HepG2 (cell line): Measurements from ENCODE around the gene CRADD. TPM values are rescaled to one million over a fixed set of nuclear protein-coding genes. Genes with fewer than 3 reads are reported as not detected.
A peak's percentile ranks its signal among the peaks of the same experiment; 100 is the strongest.

ENCODE experiments used
- ELF4 ChIP-seq: sonication (generic); formaldehyde crosslinking; IDR thresholded peaks from 2 replicates; pipeline ENCODE4 v1.5.0; 2020; ENCODE audit warnings: missing genetic modification reagents, mild to moderate bottlenecking, moderate library complexity, borderline replicate concordance
- FOXJ3 ChIP-seq: sonication (generic); formaldehyde crosslinking; IDR thresholded peaks from 2 replicates; pipeline ENCODE4 v1.4.0; 2020; ENCODE audit warnings: missing genetic modification reagents, mild to moderate bottlenecking, borderline replicate concordance
- GABPA ChIP-seq, 2 experiments: IDR thresholded peaks; 2 replicates each; pipeline ENCODE4 v1.6.1; 2011 to 2016; ENCODE audit warnings: low read depth in 2 of 2, low read length in 1 of 2, missing biosample characterization in 1 of 2, missing genetic modification characterization in 1 of 2
- JUND ChIP-seq: sonication (generic); formaldehyde crosslinking; IDR thresholded peaks from 2 replicates; pipeline ENCODE4 v1.8.0; 2022; ENCODE audit warnings: mild to moderate bottlenecking, missing genetic modification reagents
- KDM6A ChIP-seq: IDR thresholded peaks from 2 replicates; pipeline ENCODE4 v1.6.1; 2016; ENCODE audit warnings: low read depth
- POGZ ChIP-seq: sonication (generic); formaldehyde crosslinking; IDR thresholded peaks from 2 replicates; pipeline ENCODE4 v1.4.0; 2020; ENCODE audit warnings: mild to moderate bottlenecking, missing genetic modification reagents
- TRAFD1 ChIP-seq: sonication (generic); formaldehyde crosslinking; IDR thresholded peaks from 2 replicates; pipeline ENCODE4 v1.5.1; 2020; ENCODE audit warnings: missing genetic modification reagents, mild to moderate bottlenecking, borderline replicate concordance
- ZNF124 ChIP-seq: sonication (generic); formaldehyde crosslinking; IDR thresholded peaks from 2 replicates; pipeline ENCODE4 v1.4.0; 2020; ENCODE audit warnings: missing genetic modification reagents
- ZNF18 ChIP-seq: sonication (generic); formaldehyde crosslinking; IDR thresholded peaks from 2 replicates; pipeline ENCODE4 v1.8.0; 2022; ENCODE audit warnings: mild to moderate bottlenecking, missing genetic modification reagents; ENCODE audit not compliant: insufficient replicate concordance
- ZNF367 ChIP-seq: sonication (generic); formaldehyde crosslinking; IDR thresholded peaks from 2 replicates; pipeline ENCODE4 v1.4.0; 2020; ENCODE audit warnings: missing genetic modification reagents, borderline replicate concordance
- ZNF574 ChIP-seq: sonication (generic); formaldehyde crosslinking; IDR thresholded peaks from 2 replicates; pipeline ENCODE4 v1.4.0; 2020; ENCODE audit warnings: missing genetic modification reagents
- polyA plus RNA-seq, 8 experiments: library from polyadenylated mRNA; depleted of rRNA in 3 of 8; stranded (reverse) in 7 of 8; unstranded in 1 of 8; fragments of >200 nt; fragmentation: Illumina TruSeq in 4 of 8; extraction: Trizol in 4 of 8; gene quantifications; 2 replicates each; pipeline versions ENCODE4 v1.2.1 to v1.2.3, GENCODE V29; 2011 to 2016; ENCODE audit warnings: low read depth in 4 of 8, missing spikeins in 1 of 8, mixed read lengths in 1 of 8; ENCODE audit not compliant: insufficient read depth in 1 of 8
- total RNA-seq, 5 experiments: library from RNA; depleted of rRNA; stranded (reverse); fragments of >200 nt; fragmentation: Illumina TruSeq; extraction: Trizol; gene quantifications; 2 replicates each; pipeline ENCODE4 v1.2.3, GENCODE V29; 2016; ENCODE audit warnings: low read depth in 1 of 5
- TF ChIP-seq, protein P1 (sequence below): sonication (generic); formaldehyde crosslinking; IDR thresholded peaks from 2 replicates; pipeline ENCODE4 v1.9.0; 2021; ENCODE audit warnings: mild to moderate bottlenecking, missing genetic modification reagents
- TF ChIP-seq, protein P2 (sequence below): sonication (generic); formaldehyde crosslinking; IDR thresholded peaks from 2 replicates; pipeline ENCODE4 v1.5.0; 2020; ENCODE audit warnings: mild to moderate bottlenecking, missing genetic modification reagents, moderate library complexity

The CRADD gene
- total and polyA plus RNA-seq, 2 of the 13 experiments (the other 11 are each of a cell fraction or from before 2014, with no cell fraction given), result 12.4 to 18.8 TPM

DNA sequence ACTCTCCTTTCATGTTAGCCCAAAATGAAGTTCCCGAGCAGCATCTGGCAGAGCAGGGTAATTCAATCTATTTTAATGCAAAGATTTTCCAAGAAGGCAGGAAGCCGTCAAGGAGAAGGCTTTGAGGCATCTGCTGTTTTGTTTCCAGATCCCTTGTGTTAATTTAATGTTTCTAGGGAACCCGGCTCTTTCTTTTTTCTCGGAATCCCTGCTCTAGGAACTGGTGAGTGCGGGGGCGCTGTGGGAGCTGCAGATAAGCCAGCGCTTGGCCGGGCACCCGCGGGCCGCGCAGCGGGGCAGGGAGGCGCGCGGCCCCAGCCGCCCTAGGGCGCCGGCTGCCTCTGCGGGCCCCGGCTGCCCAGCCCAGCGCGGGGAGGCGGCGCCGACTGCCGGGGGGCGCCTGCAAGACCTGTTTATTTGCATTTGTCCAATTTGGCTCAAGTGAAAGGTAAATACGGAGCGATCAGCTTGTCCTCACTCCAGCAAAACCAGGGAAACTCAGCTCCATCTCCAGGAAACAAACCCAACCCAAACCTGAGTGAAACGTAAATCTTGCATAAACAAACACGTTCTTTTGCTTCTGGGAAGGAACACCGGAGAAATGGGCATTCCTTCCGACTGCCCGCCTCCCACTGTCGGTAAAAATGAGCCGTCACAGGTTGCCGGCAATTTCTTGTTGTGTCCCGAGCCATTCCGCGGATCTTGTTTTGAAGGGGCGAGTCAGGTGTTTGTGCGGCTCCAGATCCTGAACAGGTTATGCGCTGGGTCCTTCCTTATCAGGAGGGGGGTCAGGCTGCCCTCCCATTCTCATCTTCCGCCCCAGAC, 65.1 kb downstream of the CRADD start (continued):
- no peak for TF ChIP-seq GABPA (IDR thresholded peaks at IDR 0.05; ENCODE audit: low read depth, low read length)
- no peak for TF ChIP-seq GABPA (CRISPR knock-in tag; IDR thresholded peaks at IDR 0.05; ENCODE audit: low read depth)
- no peak for TF ChIP-seq JUND (CRISPR knock-in tag)
- TF ChIP-seq, protein P1, sequence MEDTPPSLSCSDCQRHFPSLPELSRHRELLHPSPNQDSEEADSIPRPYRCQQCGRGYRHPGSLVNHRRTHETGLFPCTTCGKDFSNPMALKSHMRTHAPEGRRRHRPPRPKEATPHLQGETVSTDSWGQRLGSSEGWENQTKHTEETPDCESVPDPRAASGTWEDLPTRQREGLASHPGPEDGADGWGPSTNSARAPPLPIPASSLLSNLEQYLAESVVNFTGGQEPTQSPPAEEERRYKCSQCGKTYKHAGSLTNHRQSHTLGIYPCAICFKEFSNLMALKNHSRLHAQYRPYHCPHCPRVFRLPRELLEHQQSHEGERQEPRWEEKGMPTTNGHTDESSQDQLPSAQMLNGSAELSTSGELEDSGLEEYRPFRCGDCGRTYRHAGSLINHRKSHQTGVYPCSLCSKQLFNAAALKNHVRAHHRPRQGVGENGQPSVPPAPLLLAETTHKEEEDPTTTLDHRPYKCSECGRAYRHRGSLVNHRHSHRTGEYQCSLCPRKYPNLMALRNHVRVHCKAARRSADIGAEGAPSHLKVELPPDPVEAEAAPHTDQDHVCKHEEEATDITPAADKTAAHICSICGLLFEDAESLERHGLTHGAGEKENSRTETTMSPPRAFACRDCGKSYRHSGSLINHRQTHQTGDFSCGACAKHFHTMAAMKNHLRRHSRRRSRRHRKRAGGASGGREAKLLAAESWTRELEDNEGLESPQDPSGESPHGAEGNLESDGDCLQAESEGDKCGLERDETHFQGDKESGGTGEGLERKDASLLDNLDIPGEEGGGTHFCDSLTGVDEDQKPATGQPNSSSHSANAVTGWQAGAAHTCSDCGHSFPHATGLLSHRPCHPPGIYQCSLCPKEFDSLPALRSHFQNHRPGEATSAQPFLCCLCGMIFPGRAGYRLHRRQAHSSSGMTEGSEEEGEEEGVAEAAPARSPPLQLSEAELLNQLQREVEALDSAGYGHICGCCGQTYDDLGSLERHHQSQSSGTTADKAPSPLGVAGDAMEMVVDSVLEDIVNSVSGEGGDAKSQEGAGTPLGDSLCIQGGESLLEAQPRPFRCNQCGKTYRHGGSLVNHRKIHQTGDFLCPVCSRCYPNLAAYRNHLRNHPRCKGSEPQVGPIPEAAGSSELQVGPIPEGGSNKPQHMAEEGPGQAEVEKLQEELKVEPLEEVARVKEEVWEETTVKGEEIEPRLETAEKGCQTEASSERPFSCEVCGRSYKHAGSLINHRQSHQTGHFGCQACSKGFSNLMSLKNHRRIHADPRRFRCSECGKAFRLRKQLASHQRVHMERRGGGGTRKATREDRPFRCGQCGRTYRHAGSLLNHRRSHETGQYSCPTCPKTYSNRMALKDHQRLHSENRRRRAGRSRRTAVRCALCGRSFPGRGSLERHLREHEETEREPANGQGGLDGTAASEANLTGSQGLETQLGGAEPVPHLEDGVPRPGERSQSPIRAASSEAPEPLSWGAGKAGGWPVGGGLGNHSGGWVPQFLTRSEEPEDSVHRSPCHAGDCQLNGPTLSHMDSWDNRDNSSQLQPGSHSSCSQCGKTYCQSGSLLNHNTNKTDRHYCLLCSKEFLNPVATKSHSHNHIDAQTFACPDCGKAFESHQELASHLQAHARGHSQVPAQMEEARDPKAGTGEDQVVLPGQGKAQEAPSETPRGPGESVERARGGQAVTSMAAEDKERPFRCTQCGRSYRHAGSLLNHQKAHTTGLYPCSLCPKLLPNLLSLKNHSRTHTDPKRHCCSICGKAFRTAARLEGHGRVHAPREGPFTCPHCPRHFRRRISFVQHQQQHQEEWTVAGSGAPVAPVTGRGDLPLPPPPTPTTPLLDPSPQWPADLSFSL (CRISPR knock-in tag), result no peak
- TF ChIP-seq TRAFD1 (CRISPR knock-in tag), result no peak
- no peak for TF ChIP-seq KDM6A (CRISPR knock-in tag)
- peak; percentile 61 for TF ChIP-seq POGZ (CRISPR knock-in tag)
- TF ChIP-seq ZNF124 (CRISPR knock-in tag), result no peak
- no peak for TF ChIP-seq ZNF367 (CRISPR knock-in tag)
- no peak for TF ChIP-seq FOXJ3 (CRISPR knock-in tag)
- TF ChIP-seq ZNF18 (CRISPR knock-in tag), result no peak
- TF ChIP-seq, protein P2, sequence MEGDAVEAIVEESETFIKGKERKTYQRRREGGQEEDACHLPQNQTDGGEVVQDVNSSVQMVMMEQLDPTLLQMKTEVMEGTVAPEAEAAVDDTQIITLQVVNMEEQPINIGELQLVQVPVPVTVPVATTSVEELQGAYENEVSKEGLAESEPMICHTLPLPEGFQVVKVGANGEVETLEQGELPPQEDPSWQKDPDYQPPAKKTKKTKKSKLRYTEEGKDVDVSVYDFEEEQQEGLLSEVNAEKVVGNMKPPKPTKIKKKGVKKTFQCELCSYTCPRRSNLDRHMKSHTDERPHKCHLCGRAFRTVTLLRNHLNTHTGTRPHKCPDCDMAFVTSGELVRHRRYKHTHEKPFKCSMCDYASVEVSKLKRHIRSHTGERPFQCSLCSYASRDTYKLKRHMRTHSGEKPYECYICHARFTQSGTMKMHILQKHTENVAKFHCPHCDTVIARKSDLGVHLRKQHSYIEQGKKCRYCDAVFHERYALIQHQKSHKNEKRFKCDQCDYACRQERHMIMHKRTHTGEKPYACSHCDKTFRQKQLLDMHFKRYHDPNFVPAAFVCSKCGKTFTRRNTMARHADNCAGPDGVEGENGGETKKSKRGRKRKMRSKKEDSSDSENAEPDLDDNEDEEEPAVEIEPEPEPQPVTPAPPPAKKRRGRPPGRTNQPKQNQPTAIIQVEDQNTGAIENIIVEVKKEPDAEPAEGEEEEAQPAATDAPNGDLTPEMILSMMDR (CRISPR knock-in tag), result peak; percentile 60
- peak; percentile 32; the same call in 1 of the 2 replicates for TF ChIP-seq ZNF574 (CRISPR knock-in tag)
- TF ChIP-seq ELF4 (CRISPR knock-in tag), result no peak
